ENCODE data around the gene THBS4. TPM values are rescaled to one million over a fixed set of nuclear protein-coding genes. Genes with fewer than 3 reads are reported as not detected.

The THBS4 gene
- polyA plus RNA-seq, 1 donor from 2014 or later = 6.3 TPM

- no peaks in the 10 kb centered on the region for H3K36me3 ChIP-seq (ENCODE audit: insufficient read depth, low read length)
- H3K79me2 ChIP-seq (replicated peaks; ENCODE audit: insufficient read depth, low read length) = no peaks in the 10 kb centered on the region
- H3K4me3 ChIP-seq (ENCODE audit: low read length) = no peak overlapping the region
- no peaks in the 10 kb centered on the region for H3F3A ChIP-seq (ENCODE audit: insufficient read depth, low read length, poor library complexity, severe bottlenecking)
- H3K9me3 ChIP-seq (ENCODE audit: low read length) = no peaks in the 10 kb centered on the region
- H4K20me1 ChIP-seq (ENCODE audit: insufficient read depth) = no peaks in the 10 kb centered on the region
- H3K27me3 ChIP-seq (ENCODE audit: insufficient read depth, low read depth, low read length) = peaks cover 30% of the 10 kb centered on the region
- H2AFZ ChIP-seq (ENCODE audit: low read depth, low read length) = no peak overlapping the region
- H3K9ac ChIP-seq (ENCODE audit: low read length) = no peak overlapping the region
- H3K27ac ChIP-seq (ENCODE audit: low read length) = no peak overlapping the region
- no peak for TF ChIP-seq CTCF (IDR thresholded peaks at IDR 0.05; ENCODE audit: poor library complexity, severe bottlenecking)
- TF ChIP-seq SMC3 (conservative IDR thresholded peaks at IDR 0.05; ENCODE audit: poor library complexity) = no peak
- TF ChIP-seq REST (IDR thresholded peaks at IDR 0.05; ENCODE audit: borderline replicate concordance) = no peak
- TF ChIP-seq MXI1 (conservative IDR thresholded peaks at IDR 0.05; ENCODE audit: poor library complexity, severe bottlenecking) = no peak
- no peak for TF ChIP-seq RAD21 (conservative IDR thresholded peaks at IDR 0.05)
- TF ChIP-seq POLR2AphosphoS5 (IDR thresholded peaks at IDR 0.05) = no peak
- no peak for TF ChIP-seq TAF1 (IDR thresholded peaks at IDR 0.05; ENCODE audit: low read depth)
- H3K9me2 ChIP-seq (ENCODE audit: insufficient read depth, low read length) = no peaks in the 10 kb centered on the region
- H3K4me2 ChIP-seq (ENCODE audit: low read length) = no peak overlapping the region
Observed at GRCh38 chr5:80031109-80031508, 4.0 kb upstream of the THBS4 start.

GRCh38 chr5:80033513-80033912, 1.6 kb upstream of the THBS4 start:
- H3K79me2 ChIP-seq (replicated peaks; ENCODE audit: insufficient read depth, low read length) = no peaks in the 10 kb centered on the region
- H3K27me3 ChIP-seq (ENCODE audit: insufficient read depth, low read depth, low read length) = peaks cover 38% of the 10 kb centered on the region
- no peak for TF ChIP-seq REST (IDR thresholded peaks at IDR 0.05; ENCODE audit: borderline replicate concordance)
- no peak for TF ChIP-seq MXI1 (conservative IDR thresholded peaks at IDR 0.05; ENCODE audit: poor library complexity, severe bottlenecking)
- TF ChIP-seq EZH2 (IDR thresholded peaks at IDR 0.05; ENCODE audit: borderline replicate concordance, insufficient read depth, low read length, poor library complexity, severe bottlenecking) = no peak
- TF ChIP-seq POLR2AphosphoS5 (IDR thresholded peaks at IDR 0.05) = no peak

More at GRCh38 chr5:80033513-80033912, 1.6 kb upstream of the THBS4 start:
- Histone ChIP-seq H3K9me2 (ENCODE audit: insufficient read depth, low read length) (no peaks in the 10 kb centered on the region), H3K4me2 (ENCODE audit: low read length) (no peak overlapping the region), H4K20me1 (ENCODE audit: insufficient read depth) (no peaks in the 10 kb centered on the region), H3K27ac (ENCODE audit: low read length) (no peak overlapping the region), H3K9me3 (ENCODE audit: low read length) (no peaks in the 10 kb centered on the region), H3K9ac (ENCODE audit: low read length) (no peak overlapping the region), H3F3A (ENCODE audit: insufficient read depth, low read length, poor library complexity, severe bottlenecking) (no peaks in the 10 kb centered on the region), H3K36me3 (ENCODE audit: insufficient read depth, low read length) (no peaks in the 10 kb centered on the region), H2AFZ (ENCODE audit: low read depth, low read length) (no peak overlapping the region), H3K4me3 (ENCODE audit: low read length) (no peak overlapping the region)
